ENCODE measurements around the gene NKD2. TPM values are rescaled to one million over a fixed set of nuclear protein-coding genes. Genes with fewer than 3 reads are reported as not detected.
"Not testable (repeated sequence)": the region's sequence is repeated elsewhere in the genome, so short reads cannot be mapped to it uniquely, and the experiment has no call there.

The NKD2 gene
- total and polyA plus RNA-seq, 2 experiments from 2014 or later: not detected

DNA sequence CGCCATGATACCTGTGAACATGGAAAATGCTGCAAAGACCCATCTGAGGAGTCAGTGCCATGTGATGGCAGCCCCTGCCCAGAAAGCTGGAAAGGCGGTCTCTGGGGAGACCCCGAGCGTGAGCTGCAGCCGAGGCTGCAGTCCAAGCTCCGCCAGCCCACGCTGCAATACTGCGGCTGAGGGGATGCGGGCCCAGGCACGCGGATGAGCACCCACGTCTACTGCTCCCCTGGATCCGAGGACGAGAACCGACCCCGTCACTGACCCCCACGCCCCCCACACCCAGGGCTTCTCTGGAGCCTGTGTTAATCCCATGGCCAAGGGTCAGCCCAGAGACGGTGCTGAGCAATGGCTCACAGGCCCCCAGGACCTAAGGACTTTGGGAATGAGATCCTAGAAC lies 70.9 kb downstream of the NKD2 start:
- Histone ChIP-seq H3K9ac (no peak overlapping the region), H3K9me2 (ENCODE audit: insufficient read depth) (no peaks in the 10 kb centered on the region), H3K9me3 (ENCODE audit: low read depth) (no peaks in the 10 kb centered on the region), H3K4me3 (no peak overlapping the region), H3K79me2 (ENCODE audit: insufficient read depth) (no peaks in the 10 kb centered on the region), H3K4me2 (ENCODE audit: unreplicated experiment) (no peak overlapping the region), H3K27ac (no peak overlapping the region), H3K36me3 (ENCODE audit: low read depth) (no peaks in the 10 kb centered on the region), H3K27me3 (replicated peaks; ENCODE audit: insufficient read depth) (no peaks in the 10 kb centered on the region), H3F3A (ENCODE audit: insufficient read depth) (no peaks in the 10 kb centered on the region), H3K4me1 (ENCODE audit: insufficient read depth) (no peaks in the 10 kb centered on the region), H4K20me1 (ENCODE audit: insufficient read depth) (no peaks in the 10 kb centered on the region), H2AFZ (no peak overlapping the region)
- no peak for DNase-seq
- in situ Hi-C loops (cut with MboI): no loop called here
- 78 to 84% methylated on average over 7 to 18 of the region's 18 CpGs for WGBS, 2 experiments (ENCODE audit: low coverage in 1 of 2, low lambda C conversion rate in 2 of 2, missing lambda C conversion rate in 2 of 2)
- TF ChIP-seq EZH2phosphoT487 (IDR thresholded peaks at IDR 0.05; ENCODE audit: insufficient read depth, low read depth): no peak
- TF ChIP-seq EZH2 (IDR thresholded peaks at IDR 0.05; ENCODE audit: insufficient read depth, poor library complexity, severe bottlenecking): no peak

DNA sequence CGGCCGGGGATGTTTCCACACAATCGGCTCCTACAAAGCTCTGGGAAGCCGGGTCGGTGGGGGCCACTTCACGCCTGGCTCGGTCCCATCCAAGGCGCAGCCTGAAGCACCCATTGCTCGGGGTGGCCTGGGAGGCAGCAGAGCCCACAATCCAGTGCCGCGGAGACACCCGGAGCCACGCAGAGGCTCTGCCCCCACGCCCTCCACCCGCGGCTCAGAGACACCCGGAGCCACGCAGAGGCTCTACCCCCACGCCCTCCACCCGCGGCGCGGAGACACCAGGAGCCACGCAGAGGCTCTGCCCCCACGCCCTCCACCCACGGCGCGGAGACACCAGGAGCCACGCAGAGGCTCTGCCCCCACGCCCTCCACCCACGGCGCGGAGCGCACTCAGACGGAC lies 71.4 kb downstream of the NKD2 start:
- Histone ChIP-seq H3K9me2 (ENCODE audit: insufficient read depth) (no peaks in the 10 kb centered on the region), H3K4me1 (ENCODE audit: insufficient read depth) (no peaks in the 10 kb centered on the region), H3K27me3 (replicated peaks; ENCODE audit: insufficient read depth) (no peaks in the 10 kb centered on the region), H3K4me3 (no peak overlapping the region), H3K9ac (no peak overlapping the region), H3K36me3 (ENCODE audit: low read depth) (no peaks in the 10 kb centered on the region), H2AFZ (no peak overlapping the region), H4K20me1 (ENCODE audit: insufficient read depth) (no peaks in the 10 kb centered on the region), H3K9me3 (ENCODE audit: low read depth) (no peaks in the 10 kb centered on the region), H3F3A (ENCODE audit: insufficient read depth) (no peaks in the 10 kb centered on the region), H3K27ac (no peak overlapping the region), H3K4me2 (ENCODE audit: unreplicated experiment) (no peak overlapping the region), H3K79me2 (ENCODE audit: insufficient read depth) (no peaks in the 10 kb centered on the region)
- in situ Hi-C loops (cut with MboI): no loop called here
- DNase-seq: no peak
- TF ChIP-seq EZH2 (IDR thresholded peaks at IDR 0.05; ENCODE audit: insufficient read depth, poor library complexity, severe bottlenecking) (no peak), EZH2phosphoT487 (IDR thresholded peaks at IDR 0.05; ENCODE audit: insufficient read depth, low read depth) (no peak)
- WGBS, 2 experiments (ENCODE audit: low coverage in 1 of 2, low lambda C conversion rate in 2 of 2, missing lambda C conversion rate in 2 of 2): 77 to 81% methylated on average over 8 to 27 of the region's 35 CpGs

DNA sequence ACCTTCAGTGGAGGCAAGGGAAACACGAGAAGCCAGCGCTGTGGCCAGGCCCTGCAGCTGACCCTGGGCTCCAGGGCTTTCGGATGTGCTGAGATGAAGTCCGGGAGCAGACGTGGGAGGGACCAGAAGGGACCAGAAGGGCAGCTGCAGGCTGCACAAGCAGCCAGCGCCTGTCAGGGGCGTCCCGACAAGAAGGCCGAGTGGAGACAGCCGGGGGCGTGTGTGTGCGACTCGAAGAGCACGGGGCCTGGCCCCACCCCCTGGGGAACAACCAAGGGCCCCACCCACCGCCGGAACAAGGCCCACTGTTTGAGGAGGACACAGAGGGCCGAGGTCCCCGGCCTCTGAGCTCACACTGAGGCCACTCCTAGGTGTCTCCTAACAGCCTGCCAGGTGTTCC lies 71.8 kb downstream of the NKD2 start:
- Histone ChIP-seq H3K27me3 (replicated peaks; ENCODE audit: insufficient read depth) (no peaks in the 10 kb centered on the region), H3K36me3 (ENCODE audit: low read depth) (no peaks in the 10 kb centered on the region), H3K4me2 (ENCODE audit: unreplicated experiment) (no peak overlapping the region), H3K27ac (no peak overlapping the region), H2AFZ (no peak overlapping the region), H3K4me3 (no peak overlapping the region), H3K9me2 (ENCODE audit: insufficient read depth) (no peaks in the 10 kb centered on the region), H4K20me1 (ENCODE audit: insufficient read depth) (no peaks in the 10 kb centered on the region), H3K9me3 (ENCODE audit: low read depth) (no peaks in the 10 kb centered on the region), H3K9ac (no peak overlapping the region), H3F3A (ENCODE audit: insufficient read depth) (no peaks in the 10 kb centered on the region), H3K79me2 (ENCODE audit: insufficient read depth) (no peaks in the 10 kb centered on the region), H3K4me1 (ENCODE audit: insufficient read depth) (no peaks in the 10 kb centered on the region)
- in situ Hi-C loops (cut with MboI): no loop called here
- DNase-seq: no peak
- TF ChIP-seq EZH2 (IDR thresholded peaks at IDR 0.05; ENCODE audit: insufficient read depth, poor library complexity, severe bottlenecking) (no peak), EZH2phosphoT487 (IDR thresholded peaks at IDR 0.05; ENCODE audit: insufficient read depth, low read depth) (no peak)
- 64 to 70% methylated on average over 16 of the region's 18 CpGs for WGBS, 2 experiments (ENCODE audit: low coverage in 1 of 2, low lambda C conversion rate in 2 of 2, missing lambda C conversion rate in 2 of 2)

DNA sequence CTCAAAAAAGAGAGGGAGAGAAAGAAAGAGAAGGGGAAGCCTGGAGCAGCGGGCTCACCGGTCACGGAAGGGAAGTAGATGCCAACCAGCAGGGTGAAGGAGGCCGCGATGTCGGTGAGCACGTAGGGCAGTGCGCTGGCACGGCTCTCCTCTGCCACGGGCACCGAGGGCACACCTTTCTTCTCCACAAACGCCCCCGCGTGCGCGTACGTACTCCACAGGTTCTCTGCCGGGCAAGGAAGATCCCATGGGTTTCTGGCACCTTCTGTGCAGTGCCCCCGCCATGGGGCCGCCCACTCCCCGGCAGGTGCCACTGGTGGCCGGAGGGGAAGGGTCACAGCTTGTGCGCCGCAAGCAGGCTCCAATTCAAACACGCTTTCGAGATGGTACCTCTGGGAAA lies 72.9 kb downstream of the NKD2 start:
- no peak for DNase-seq
- WGBS, 2 experiments (ENCODE audit: low coverage in 1 of 2, low lambda C conversion rate in 2 of 2, missing lambda C conversion rate in 2 of 2): 87 to 89% methylated on average over 25 to 26 of the region's 26 CpGs

DNA sequence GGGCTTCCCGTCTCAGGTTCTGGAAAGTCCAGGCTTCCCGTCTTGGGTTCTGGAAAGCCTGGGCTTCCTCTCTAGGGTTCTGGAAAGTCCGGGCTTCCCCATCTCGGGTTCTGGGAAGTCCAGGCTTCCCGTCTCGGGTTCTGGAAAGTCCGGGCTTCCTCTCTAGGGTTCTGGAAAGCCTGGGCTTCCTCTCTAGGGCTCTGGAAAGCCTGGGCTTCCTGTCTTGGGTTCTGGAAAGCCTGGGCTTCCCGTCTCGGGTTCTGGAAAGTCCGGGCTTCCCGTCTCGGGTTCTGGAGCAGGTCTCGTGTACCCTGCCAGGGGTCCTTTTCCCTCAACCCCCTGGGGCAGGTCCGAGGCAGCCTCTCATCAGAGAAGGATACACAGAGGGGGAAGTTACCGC lies 74.4 kb downstream of the NKD2 start:
- H3F3A ChIP-seq (ENCODE audit: insufficient read depth); in situ Hi-C loops (cut with MboI); H3K9me2 ChIP-seq (ENCODE audit: insufficient read depth); H3K4me3 ChIP-seq; H4K20me1 ChIP-seq (ENCODE audit: insufficient read depth); H3K4me2 ChIP-seq (ENCODE audit: unreplicated experiment); H3K4me1 ChIP-seq (ENCODE audit: insufficient read depth); DNase-seq; H3K79me2 ChIP-seq (ENCODE audit: insufficient read depth); H3K27ac ChIP-seq; H3K9me3 ChIP-seq (ENCODE audit: low read depth); H3K36me3 ChIP-seq (ENCODE audit: low read depth); H2AFZ ChIP-seq; H3K27me3 ChIP-seq (replicated peaks; ENCODE audit: insufficient read depth); H3K9ac ChIP-seq: not testable (repeated sequence)
- 77 to 94% methylated on average over 15 of the region's 15 CpGs for WGBS, 2 experiments (ENCODE audit: low coverage in 1 of 2, low lambda C conversion rate in 2 of 2, missing lambda C conversion rate in 2 of 2)

More for the DNA sequence above, 72.9 kb downstream of the NKD2 start:
- no peaks in the 10 kb centered on the region for H3K79me2 ChIP-seq (ENCODE audit: insufficient read depth)
- H3K4me2 ChIP-seq (ENCODE audit: unreplicated experiment): no peak overlapping the region
- no peak for TF ChIP-seq EZH2phosphoT487 (IDR thresholded peaks at IDR 0.05; ENCODE audit: insufficient read depth, low read depth)
- TF ChIP-seq EZH2 (IDR thresholded peaks at IDR 0.05; ENCODE audit: insufficient read depth, poor library complexity, severe bottlenecking): no peak
- H3K4me3 ChIP-seq: no peak overlapping the region
- H3F3A ChIP-seq (ENCODE audit: insufficient read depth): no peaks in the 10 kb centered on the region
- no peaks in the 10 kb centered on the region for H3K36me3 ChIP-seq (ENCODE audit: low read depth)
- H3K27me3 ChIP-seq (replicated peaks; ENCODE audit: insufficient read depth): no peaks in the 10 kb centered on the region
- H2AFZ ChIP-seq: no peak overlapping the region
- H3K27ac ChIP-seq: no peak overlapping the region
- H3K4me1 ChIP-seq (ENCODE audit: insufficient read depth): no peaks in the 10 kb centered on the region
- H3K9me2 ChIP-seq (ENCODE audit: insufficient read depth): no peaks in the 10 kb centered on the region
- in situ Hi-C loops (cut with MboI): no loop called here
- no peaks in the 10 kb centered on the region for H4K20me1 ChIP-seq (ENCODE audit: insufficient read depth)
- no peak overlapping the region for H3K9ac ChIP-seq
- no peaks in the 10 kb centered on the region for H3K9me3 ChIP-seq (ENCODE audit: low read depth)
